Measurements from ENCODE around the gene PGAM1.
"Not testable (repeated sequence)": the region's sequence is repeated elsewhere in the genome, so short reads cannot be mapped to it uniquely, and the experiment has no call there.

PGAM1 gene

DNA sequence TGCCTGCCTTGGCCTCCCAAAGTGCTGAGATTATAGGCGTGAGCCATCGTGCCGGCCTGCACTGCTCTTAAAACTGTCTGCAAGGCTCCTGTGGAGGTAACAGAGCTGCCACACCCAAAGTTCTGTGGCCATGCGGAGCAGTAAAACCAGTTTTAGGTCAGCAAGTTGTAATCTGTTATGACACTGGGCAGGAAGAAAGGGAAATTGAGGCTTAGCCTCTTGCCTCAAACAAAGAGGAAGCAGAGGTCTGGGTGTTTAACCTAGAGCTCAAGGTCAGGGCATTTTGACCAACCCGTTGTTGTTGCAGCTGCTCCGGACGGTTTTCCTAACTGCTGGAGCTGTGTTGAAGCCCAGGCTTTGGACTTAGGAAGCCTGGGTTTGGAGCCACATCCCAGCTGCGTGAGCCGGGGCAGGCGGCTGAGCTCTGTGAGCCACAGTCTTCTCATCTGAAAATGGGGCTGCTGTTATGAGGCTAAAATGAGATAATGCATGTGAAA is 17.4 kb upstream of the PGAM1 start:
- no peak for DNase-seq

- DNase-seq: no peak
Measured at GRCh38 chr10:97411406-97411805, 14.6 kb upstream of the PGAM1 start.

GRCh38 chr10:97412891-97413304 is 13.1 kb upstream of the PGAM1 start:
- DNase-seq: peak; percentile 91

GRCh38 chr10:97416565-97416964 is 9.4 kb upstream of the PGAM1 start:
- no peak for DNase-seq

- not testable (repeated sequence) for DNase-seq
Measured at GRCh38 chr10:97423757-97424098, 2.3 kb upstream of the PGAM1 start.

DNA sequence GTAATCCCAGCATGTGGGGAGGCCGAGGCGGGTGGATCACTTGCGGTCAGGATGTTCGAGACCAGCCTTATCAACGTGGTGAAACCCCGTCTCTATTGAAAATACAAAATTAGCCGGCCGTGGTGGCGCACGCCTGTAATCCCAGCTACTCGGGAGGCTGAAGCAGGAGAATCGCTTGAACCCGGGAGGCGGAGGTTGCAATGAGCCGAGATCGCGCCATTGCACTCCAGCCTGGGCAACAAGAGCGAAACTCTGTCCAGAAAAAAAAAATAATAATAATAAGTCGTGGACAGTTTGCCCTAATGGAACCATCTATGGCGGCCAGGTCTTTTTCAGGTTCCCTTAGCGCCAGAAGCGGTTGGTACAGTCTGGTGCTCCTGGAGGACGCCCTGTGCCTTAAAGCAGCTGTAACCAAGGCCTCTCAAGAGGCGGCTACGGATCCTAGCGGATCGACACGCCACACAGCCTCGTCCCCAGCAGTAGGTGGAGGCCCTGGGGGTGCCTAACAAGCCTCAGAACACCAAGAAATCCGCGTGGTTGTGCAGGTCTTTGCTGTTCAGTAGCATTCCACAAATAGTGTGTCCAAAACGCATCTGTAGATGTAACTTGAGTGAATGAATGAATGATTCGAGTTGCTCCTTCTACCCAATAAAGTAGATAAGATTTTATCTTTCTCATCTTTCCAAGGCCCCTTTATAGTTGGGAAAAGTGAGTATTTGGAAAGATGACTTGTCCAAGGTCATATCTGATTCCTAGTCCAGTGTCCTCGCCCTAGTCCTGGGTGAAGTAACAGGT is 982 bp downstream of the PGAM1 start:
- DNase-seq: no peak

GRCh38 chr10:97427571-97428179 is 1.7 kb downstream of the PGAM1 start:
- peak; percentile 81 for DNase-seq

- DNase-seq: peak; percentile 62
Measured at GRCh38 chr10:97428572-97428981, 2.6 kb downstream of the PGAM1 start.

- no peak for DNase-seq
Measured at GRCh38 chr10:97434055-97434454, 8.1 kb downstream of the PGAM1 start.

DNA sequence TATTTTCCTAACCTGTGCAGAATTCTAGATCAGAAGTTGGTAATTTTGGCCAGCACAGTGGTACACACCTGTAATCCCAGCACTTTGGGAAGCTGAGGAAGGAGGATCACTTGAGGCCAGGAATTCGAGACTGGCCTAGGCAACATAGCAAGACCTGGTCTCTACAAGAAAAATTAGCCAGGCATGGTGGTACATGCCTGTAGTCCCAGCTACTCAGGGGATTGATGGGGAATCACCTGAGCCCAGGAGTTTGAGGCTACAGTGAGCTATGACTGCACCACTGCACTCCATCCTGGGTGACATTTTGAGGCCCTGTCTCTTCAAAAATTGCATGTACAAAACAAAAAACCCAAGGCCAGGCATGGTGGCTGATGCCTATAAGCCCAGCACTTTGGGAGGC is 8.6 kb downstream of the PGAM1 start:
- no peak for DNase-seq

GRCh38 chr10:97435211-97435610 is 9.2 kb downstream of the PGAM1 start:
- no peak for DNase-seq

- no peak for DNase-seq
Measured at GRCh38 chr10:97442277-97442676, 16.3 kb downstream of the PGAM1 start.

- DNase-seq: peak; percentile 40
Measured at GRCh38 chr10:97444212-97444611, 18.2 kb downstream of the PGAM1 start.

GRCh38 chr10:97445357-97445721 is 19.3 kb downstream of the PGAM1 start:
- no peak for DNase-seq

GRCh38 chr10:97445722-97446639 is 20.0 kb downstream of the PGAM1 start, which contains the start of the genes EXOSC1 and ZDHHC16:
Gene EXOSC1, minus strand, starts transcription at chr10:97446006. Its CDS starts 21 bp downstream, at chr10:97445985.
Gene ZDHHC16, plus strand, starts transcription at chr10:97446175. Its CDS starts 5,501 bp downstream, at chr10:97451676.
- DNase-seq: peak; percentile 97

DNA sequence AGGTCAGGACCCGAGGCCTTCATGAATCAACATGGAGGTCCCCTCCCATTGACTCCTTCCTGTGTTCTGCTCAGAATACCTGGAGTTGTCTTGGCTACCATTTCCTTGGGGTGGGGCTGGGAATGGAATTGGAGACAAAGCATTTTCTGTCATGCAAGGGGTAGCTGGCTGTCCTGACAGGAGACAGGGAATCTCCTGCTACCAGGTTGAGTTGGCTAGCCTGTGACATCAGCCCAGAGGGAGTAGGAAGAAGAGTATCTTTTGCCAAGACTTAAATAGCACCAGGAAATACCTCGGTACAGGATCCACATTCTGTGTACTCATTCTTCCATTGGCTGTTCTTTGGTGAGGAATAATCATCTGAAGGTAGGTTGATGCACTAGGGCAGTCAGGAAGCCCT is 24.8 kb downstream of the PGAM1 start:
- DNase-seq: no peak

GRCh38 chr10:97451605-97452004 is 25.6 kb downstream of the PGAM1 start:
- no peak for DNase-seq

DNA sequence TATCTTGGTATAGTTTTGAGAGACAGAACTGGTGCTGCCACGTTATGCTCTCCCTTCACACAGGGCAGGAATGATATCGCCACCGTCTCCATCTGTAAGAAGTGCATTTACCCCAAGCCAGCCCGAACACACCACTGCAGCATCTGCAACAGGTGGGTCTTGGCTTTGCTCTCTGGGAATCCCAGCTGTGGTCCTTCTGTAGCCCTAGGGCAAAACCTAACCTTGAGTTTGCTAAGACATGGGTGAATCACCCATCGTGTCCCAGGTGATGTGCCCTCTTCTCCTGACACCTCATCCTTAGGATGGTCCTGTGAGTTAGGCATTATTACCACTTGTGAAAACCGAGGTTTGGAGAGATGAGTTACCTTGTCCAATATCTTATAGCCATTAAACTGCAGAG is 26.4 kb downstream of the PGAM1 start:
- DNase-seq: no peak

DNA sequence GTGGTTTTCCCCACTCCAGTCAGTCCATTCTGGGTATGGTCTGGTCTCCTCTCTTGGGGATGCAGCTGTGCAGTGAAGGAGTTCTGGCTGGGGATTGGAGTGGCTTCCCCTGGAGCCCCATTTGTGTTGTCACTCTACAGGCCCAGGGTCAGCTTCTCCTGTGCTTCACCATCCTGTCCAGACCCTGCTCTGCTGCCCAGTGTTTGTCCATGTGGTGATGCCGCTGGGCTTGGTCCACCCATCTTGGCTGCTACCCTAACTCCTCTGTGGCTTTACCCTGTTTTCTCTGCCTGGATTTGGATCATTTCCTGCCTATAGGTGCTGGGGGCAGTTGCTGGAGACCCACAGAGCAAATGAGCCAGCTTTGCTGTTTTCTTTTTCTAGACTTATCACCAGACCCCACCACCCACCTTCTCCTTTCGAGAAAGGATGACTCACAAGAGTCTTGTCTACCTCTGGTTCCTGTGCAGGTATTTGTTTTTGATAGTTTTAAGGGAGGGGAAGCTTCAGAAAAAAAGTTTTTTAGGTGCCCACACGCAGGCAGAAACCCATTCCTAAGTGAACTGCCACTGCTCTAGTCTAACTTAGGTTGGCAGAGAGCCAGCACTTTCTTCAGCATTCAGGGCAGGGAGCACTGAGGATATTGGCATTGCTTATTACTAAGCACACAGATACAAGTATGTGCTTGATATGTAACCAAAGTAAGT is 28.5 kb downstream of the PGAM1 start:
- no peak for DNase-seq

DNA sequence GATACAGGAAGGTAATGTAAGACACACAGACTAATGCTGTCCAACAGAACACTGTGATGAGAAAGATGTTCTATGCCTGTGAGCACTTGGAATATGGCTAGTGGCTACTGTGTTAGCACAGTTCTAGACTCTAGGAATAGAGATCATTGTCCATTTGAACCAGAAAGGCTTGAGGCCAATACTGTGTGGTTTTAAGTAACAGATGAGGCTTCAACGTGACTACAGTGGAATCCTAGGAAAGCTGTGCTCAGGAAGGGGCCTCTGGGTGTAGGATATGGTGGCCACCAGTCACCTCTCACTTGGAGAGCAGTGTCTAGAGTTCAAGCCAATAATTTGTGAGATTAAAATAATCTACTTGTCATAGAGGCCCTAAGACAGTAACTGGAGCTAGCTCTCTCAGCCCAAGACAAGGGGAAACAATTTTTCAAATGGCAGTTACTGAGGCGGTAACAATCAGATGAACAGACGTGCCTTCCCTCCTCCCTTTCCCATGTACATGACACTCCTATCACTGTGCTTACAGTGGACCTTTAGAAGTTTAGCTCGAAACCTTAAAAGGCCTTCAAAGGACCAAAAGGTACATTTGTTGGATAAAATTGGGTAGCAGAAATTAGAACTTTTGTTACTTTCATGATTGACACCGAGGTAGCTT is 30.2 kb downstream of the PGAM1 start:
- DNase-seq: no peak

GRCh38 chr10:97456686-97457065 is 30.7 kb downstream of the PGAM1 start:
- DNase-seq: no peak

DNA sequence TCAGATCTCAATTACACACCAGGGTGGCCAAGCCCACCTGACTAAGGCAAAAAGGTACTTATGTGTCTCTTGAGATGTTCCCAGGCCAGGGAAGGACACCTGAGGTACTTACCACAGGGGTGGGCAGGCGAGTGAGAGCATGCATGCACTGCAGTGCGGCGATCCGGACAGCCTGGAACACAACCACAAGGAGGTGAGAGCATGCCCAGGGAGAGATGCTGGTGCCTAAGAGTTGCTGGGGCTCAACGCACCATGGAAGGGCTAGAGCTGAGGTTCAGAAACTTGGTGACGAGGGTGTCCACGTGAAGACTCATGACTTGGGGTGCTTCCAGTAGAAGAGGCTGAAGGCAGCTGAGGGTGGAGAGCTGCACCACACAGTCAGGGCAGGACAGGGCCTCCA is 33.1 kb downstream of the PGAM1 start:
- DNase-seq: no peak
